Suprapubic skin (tissue), 4 donors: ENCODE measurements around the gene GJD2.

Experiments
- EP300 ChIP-seq: sonication (generic); formaldehyde crosslinking; IDR thresholded peaks from one replicate; pipeline ENCODE4 v1.6.1; 2017; ENCODE audit warnings: antibody characterized with exemption
- POLR2A ChIP-seq, 2 donors: fragments of 450-650 bp; IDR thresholded peaks; one replicate each; pipeline ENCODE4 v1.6.1; 2017; ENCODE audit warnings: antibody characterized with exemption in 2 of 2, mild to moderate bottlenecking in 2 of 2, moderate library complexity in 2 of 2
- POLR2AphosphoS5 ChIP-seq, 3 donors: sonication (generic); formaldehyde crosslinking; IDR thresholded peaks; one replicate each; pipeline ENCODE4 v1.6.1; 2017; ENCODE audit warnings: antibody characterized with exemption in 3 of 3
- TF ChIP-seq, protein P1 (sequence below), 2 donors: fragments of 200-600 bp in 1 of 2; fragments of 450-650 bp in 1 of 2; sonication (generic) in 1 of 2; IDR thresholded peaks; one replicate each; pipeline ENCODE4 v1.5.1; 2016 to 2019; ENCODE audit warnings: antibody characterized with exemption in 2 of 2, mild to moderate bottlenecking in 1 of 2, moderate library complexity in 1 of 2

DNA sequence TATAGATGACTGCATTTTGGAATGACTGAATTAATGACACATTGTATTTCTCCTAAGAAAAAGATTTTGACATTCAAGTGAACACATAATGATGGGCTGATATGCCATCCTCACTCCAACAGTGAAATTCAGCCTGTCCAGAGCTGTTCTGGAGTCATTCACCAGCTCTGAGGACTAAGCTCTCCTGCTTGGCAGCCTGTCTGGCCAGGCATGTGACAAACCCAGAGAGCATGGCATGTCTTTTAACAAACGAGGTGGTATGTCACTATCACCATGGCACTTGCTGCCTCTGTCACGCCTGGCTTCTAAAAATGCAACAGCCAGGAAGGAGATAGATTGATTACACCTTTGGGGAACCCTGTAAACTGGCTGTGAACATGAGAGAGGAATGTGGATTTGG, 39.1 kb upstream of the GJD2 start:
- TF ChIP-seq EP300 (no peak), POLR2A (IDR thresholded peaks at IDR 0.05) (no peak), POLR2AphosphoS5 (IDR thresholded peaks at IDR 0.05) (no peak)
- TF ChIP-seq, protein P1, sequence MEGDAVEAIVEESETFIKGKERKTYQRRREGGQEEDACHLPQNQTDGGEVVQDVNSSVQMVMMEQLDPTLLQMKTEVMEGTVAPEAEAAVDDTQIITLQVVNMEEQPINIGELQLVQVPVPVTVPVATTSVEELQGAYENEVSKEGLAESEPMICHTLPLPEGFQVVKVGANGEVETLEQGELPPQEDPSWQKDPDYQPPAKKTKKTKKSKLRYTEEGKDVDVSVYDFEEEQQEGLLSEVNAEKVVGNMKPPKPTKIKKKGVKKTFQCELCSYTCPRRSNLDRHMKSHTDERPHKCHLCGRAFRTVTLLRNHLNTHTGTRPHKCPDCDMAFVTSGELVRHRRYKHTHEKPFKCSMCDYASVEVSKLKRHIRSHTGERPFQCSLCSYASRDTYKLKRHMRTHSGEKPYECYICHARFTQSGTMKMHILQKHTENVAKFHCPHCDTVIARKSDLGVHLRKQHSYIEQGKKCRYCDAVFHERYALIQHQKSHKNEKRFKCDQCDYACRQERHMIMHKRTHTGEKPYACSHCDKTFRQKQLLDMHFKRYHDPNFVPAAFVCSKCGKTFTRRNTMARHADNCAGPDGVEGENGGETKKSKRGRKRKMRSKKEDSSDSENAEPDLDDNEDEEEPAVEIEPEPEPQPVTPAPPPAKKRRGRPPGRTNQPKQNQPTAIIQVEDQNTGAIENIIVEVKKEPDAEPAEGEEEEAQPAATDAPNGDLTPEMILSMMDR (IDR thresholded peaks at IDR 0.05) = no peak
